D721Med (cell line): ENCODE results near the gene ZNF460.

Source experiments
- DNase-seq: peaks from one replicate; pipeline ENCODE4 v3.0.0; 2011; ENCODE audit warnings: low spot score; ENCODE audit not compliant: insufficient read length
- FAIRE-seq: peaks from 2 replicates; lab custom pipeline; 2011; peaks lifted over from hg19 to GRCh38; lab: Jason Lieb, UNC
- TF ChIP-seq, protein P1 (sequence below): IDR thresholded peaks from 2 replicates; pipeline ENCODE4 v1.5.1; 2012; ENCODE audit warnings: mild to moderate bottlenecking, control low read depth; ENCODE audit not compliant: insufficient read depth; ENCODE audit errors: missing control alignments

Gene ZNF460

DNA sequence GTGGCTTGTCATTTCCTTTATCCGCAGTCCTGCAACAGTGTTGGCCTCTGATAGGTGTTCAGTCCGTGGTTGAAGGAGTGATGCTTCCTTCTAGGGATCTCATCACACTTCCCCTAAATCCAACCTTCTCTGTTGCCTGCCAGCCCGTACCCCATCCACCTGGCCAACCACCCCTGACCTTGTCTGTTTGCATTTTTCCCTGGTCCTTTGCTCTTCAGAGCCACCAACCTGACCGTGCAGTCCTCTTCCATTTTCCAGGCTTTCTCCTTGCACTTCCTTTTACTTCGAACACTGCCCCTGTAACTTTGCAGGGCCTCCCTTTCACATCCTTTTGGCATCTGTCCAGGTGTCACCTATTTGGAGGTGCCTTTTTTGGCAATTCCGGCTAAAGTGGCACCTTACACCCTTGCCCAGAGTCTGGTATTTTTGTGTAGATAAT is 696 bp downstream of the ZNF460 start:
- TF ChIP-seq, protein P1, sequence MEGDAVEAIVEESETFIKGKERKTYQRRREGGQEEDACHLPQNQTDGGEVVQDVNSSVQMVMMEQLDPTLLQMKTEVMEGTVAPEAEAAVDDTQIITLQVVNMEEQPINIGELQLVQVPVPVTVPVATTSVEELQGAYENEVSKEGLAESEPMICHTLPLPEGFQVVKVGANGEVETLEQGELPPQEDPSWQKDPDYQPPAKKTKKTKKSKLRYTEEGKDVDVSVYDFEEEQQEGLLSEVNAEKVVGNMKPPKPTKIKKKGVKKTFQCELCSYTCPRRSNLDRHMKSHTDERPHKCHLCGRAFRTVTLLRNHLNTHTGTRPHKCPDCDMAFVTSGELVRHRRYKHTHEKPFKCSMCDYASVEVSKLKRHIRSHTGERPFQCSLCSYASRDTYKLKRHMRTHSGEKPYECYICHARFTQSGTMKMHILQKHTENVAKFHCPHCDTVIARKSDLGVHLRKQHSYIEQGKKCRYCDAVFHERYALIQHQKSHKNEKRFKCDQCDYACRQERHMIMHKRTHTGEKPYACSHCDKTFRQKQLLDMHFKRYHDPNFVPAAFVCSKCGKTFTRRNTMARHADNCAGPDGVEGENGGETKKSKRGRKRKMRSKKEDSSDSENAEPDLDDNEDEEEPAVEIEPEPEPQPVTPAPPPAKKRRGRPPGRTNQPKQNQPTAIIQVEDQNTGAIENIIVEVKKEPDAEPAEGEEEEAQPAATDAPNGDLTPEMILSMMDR, result no peak
- FAIRE-seq (no peak), DNase-seq (no peak)

GRCh38 chr19:57282011-57282643 is 1.8 kb downstream of the ZNF460 start:
- DNase-seq, result no peak
- FAIRE-seq, result no peak

DNA sequence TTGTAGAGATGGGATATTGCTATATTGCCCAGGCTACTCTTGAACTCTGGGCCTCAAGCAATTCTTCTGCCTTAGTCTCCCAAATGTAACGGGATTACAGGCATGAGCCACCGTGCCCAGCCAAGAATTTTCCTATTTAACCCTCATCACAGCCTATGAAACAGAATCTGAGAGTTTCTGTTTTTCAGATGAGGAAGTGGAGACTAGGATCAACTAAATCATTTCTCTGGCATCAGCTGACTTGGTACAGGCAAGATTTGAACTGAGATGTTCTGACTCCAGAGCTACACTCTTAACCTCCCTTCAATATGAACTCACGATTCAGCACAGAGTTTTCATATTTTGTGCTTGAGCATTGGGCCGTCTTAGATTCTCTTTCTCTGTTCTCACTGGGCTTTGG is 8.1 kb downstream of the ZNF460 start:
- no peak for DNase-seq
- no peak for FAIRE-seq
- TF ChIP-seq, protein P1, result no peak

More at GRCh38 chr19:57282011-57282643, 1.8 kb downstream of the ZNF460 start:
- TF ChIP-seq, protein P1, result no peak

- FAIRE-seq (no peak), DNase-seq (no peak)
- TF ChIP-seq, protein P1, result no peak
Measured at GRCh38 chr19:57290970-57291369, 10.7 kb downstream of the ZNF460 start.

DNA sequence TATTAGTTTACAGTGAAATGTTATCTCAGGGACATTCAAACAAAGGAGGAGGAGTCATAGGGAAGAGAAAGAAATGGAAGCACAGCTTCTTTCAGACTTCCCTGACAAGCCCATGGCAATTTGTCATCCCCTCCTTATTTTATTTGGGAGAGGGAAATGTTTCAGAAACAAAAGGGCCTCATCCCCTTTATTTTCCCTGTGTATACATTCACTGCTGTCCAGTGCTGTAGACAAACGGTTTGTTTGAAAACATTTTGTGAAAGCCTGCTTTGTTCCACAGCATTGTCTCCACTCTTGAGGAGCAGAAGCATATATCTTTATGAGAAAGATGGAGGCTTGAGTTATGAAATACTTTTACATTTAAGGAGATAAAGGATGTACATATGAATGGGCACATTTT is 12.3 kb downstream of the ZNF460 start:
- no peak for FAIRE-seq
- TF ChIP-seq, protein P1, result no peak
- DNase-seq, result no peak

DNA sequence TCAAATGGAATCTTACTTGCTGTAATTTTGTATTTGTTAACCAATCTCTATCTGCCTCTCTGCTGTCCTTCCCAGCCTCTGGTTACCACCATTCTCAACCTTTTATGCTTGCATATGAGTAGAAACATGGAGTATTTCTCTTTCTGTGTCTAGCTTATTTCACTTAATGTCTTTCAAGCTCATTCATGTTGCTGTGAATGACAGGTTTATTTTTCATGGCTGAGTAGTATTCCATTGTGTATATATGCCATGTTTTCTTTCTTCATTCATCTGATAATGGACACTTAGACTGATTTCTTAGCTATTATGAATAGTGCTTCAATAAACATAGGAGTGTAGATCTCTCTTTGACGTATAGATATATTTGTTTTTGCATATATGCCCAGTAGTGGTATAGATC is 13.4 kb downstream of the ZNF460 start:
- TF ChIP-seq, protein P1, result no peak
- FAIRE-seq (no peak), DNase-seq (no peak)

- TF ChIP-seq, protein P1, result no peak
- DNase-seq (no peak), FAIRE-seq (no peak)
Measured at GRCh38 chr19:57302020-57302465, 21.8 kb downstream of the ZNF460 start.
